ENCODE measurements around the gene ERG28. TPM values are rescaled to one million over a fixed set of nuclear protein-coding genes. Genes with fewer than 3 reads are reported as not detected.

ERG28 gene
- polyA plus RNA-seq, 2 of the 4 experiments (the other 2 are of a cell fraction) = 18.8 to 23.4 TPM

DNA sequence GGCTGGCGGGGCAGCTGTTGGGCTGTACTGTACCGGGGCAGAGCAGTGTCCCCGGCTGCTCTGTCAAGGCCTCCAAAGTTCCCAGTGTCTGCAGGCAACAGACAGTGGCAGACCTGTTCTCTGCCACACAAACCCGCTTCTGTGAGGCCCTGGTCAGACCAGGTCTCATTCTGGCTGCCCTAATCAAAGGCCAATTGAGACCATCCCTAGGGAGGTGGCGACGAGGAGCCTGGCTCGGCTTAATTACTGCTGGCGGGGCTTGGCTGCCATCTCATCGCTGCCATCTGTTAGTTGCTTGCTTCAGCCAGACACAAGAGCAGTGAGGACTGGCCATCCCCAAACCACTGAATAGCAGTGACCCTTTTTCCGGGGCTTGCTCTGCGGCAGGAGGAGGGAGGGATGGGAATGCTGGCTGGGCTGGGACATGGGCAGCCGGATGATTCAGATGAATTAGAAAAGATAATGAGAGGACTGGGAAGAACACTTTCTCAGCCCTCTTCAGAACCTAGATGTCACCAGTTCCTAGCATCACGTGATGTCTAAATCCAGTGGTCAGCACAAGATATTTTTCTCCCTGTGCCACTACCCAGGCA is 24.5 kb downstream of the ERG28 start:
- H3K27ac ChIP-seq = no peak overlapping the region
- H3K9me3 ChIP-seq = no peaks in the 10 kb centered on the region
- DNase-seq (ENCODE audit: low read depth in 1 of 2, low spot score in 1 of 2) = no peak
- no peaks in the 10 kb centered on the region for H3K4me1 ChIP-seq
- no peak for ATAC-seq
- ChIA-PET POLR2A (interaction anchor here (0.6 kb wide), 1 partner anchor 10 kb away, joined by 8 read pairs; no protein-coding TSS in a partner anchor), CTCF (interaction anchor here (1.5 to 2.1 kb wide), 6 partner anchors 10 to 75 kb away, joined by 5 to 10 read pairs (median 8); partner anchors contain the start of gene FLVCR2)
- no peak for TF ChIP-seq NR3C1 (IDR thresholded peaks at IDR 0.05)
- TF ChIP-seq CTCF (IDR thresholded peaks at IDR 0.05) = no peak
- TF ChIP-seq HDAC2 (IDR thresholded peaks at IDR 0.05) = no peak
- TF ChIP-seq ZC3H11A (IDR thresholded peaks at IDR 0.05) = no peak
- TF ChIP-seq, protein P1, sequence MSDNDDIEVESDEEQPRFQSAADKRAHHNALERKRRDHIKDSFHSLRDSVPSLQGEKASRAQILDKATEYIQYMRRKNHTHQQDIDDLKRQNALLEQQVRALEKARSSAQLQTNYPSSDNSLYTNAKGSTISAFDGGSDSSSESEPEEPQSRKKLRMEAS (IDR thresholded peaks at IDR 0.05) = no peak
- no peak for TF ChIP-seq FOSL2 (IDR thresholded peaks at IDR 0.05)
- TF ChIP-seq FOSL2 (CRISPR knock-in tag; IDR thresholded peaks at IDR 0.05) = no peak
- TF ChIP-seq, protein P2, sequence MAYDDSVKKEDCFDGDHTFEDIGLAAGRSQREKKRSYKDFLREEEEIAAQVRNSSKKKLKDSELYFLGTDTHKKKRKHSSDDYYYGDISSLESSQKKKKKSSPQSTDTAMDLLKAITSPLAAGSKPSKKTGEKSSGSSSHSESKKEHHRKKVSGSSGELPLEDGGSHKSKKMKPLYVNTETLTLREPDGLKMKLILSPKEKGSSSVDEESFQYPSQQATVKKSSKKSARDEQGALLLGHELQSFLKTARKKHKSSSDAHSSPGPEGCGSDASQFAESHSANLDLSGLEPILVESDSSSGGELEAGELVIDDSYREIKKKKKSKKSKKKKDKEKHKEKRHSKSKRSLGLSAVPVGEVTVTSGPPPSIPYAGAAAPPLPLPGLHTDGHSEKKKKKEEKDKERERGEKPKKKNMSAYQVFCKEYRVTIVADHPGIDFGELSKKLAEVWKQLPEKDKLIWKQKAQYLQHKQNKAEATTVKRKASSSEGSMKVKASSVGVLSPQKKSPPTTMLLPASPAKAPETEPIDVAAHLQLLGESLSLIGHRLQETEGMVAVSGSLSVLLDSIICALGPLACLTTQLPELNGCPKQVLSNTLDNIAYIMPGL (CRISPR knock-in tag; IDR thresholded peaks at IDR 0.05; ENCODE audit: borderline replicate concordance) = no peak
- no peak for TF ChIP-seq NPAS2 (CRISPR knock-in tag; IDR thresholded peaks at IDR 0.05; ENCODE audit: borderline replicate concordance)
- no peak for TF ChIP-seq ESRRA (IDR thresholded peaks at IDR 0.05; ENCODE audit: borderline replicate concordance, low read length)
- TF ChIP-seq PHF8 (IDR thresholded peaks at IDR 0.05; ENCODE audit: borderline replicate concordance, low read depth) = no peak
- no peak for TF ChIP-seq POLR2A (IDR thresholded peaks at IDR 0.05; ENCODE audit: low read length)
- no peak for TF ChIP-seq ELK1 (IDR thresholded peaks at IDR 0.05; ENCODE audit: low read depth, low read length)
- TF ChIP-seq CEBPB (IDR thresholded peaks at IDR 0.05) = no peak
- no peak for FAIRE-seq
- 84% methylated on average over 13 of the region's 13 CpGs for WGBS (ENCODE audit: missing lambda C conversion rate)
- no peak overlapping the region for H3K4me2 ChIP-seq
- H3K4me3 ChIP-seq = no peak overlapping the region

- ChIA-PET CTCF (interaction anchor here (0.5 to 1.8 kb wide), 6 partner anchors 15 to 186 kb away, joined by 3 to 10 read pairs (median 4); partner anchors contain the start of gene FLVCR2), POLR2A (no interaction called here)
- no peak for FAIRE-seq
- H3K4me2 ChIP-seq = no peak overlapping the region
- WGBS (ENCODE audit: missing lambda C conversion rate) = 79% methylated on average over 5 of the region's 5 CpGs
- H3K4me3 ChIP-seq = no peak overlapping the region
- no peak overlapping the region for H3K27ac ChIP-seq
- DNase-seq (ENCODE audit: low read depth in 1 of 2, low spot score in 1 of 2) = no peak
- no peaks in the 10 kb centered on the region for H3K9me3 ChIP-seq
- ATAC-seq = no peak
- TF ChIP-seq, protein P2 (CRISPR knock-in tag; IDR thresholded peaks at IDR 0.05; ENCODE audit: borderline replicate concordance) = no peak
- TF ChIP-seq NPAS2 (CRISPR knock-in tag; IDR thresholded peaks at IDR 0.05; ENCODE audit: borderline replicate concordance) (no peak), NR3C1 (IDR thresholded peaks at IDR 0.05) (no peak), RCOR1 (IDR thresholded peaks at IDR 0.05; ENCODE audit: low read depth, low read length) (no peak), PHF8 (IDR thresholded peaks at IDR 0.05; ENCODE audit: borderline replicate concordance, low read depth) (no peak)
- no peaks in the 10 kb centered on the region for H3K4me1 ChIP-seq
These were observed 25.8 kb downstream of the ERG28 start for GRCh38 chr14:75634848-75635247.
